GM12878 (cell line): ENCODE measurements around the gene GLB1L3. TPM values are rescaled to one million over a fixed set of nuclear protein-coding genes. Genes with fewer than 3 reads are reported as not detected.

Source experiments
- ATAC-seq: fragments of 200-7000 bp; cut with Tn5 transposase; 3 replicates; pipeline ENCODE4 v1.9.1; 2020; ENCODE audit warnings: mild to moderate bottlenecking, moderate library complexity
- BruUV-seq: library from RNA; stranded (reverse); fragments of 400-500 nt; replicated peaks from 2 replicates; lab custom pipeline; 2021; lab: Mats Ljungman, UMichigan
- CTCF ChIA-PET: fragments of 300-600 bp; sonication (Branson Sonifier 250); formaldehyde crosslinking; extraction: SDS; loops from one replicate; lab custom pipeline; 2021; ENCODE audit warnings: inconsistent platforms; lab: Yijun Ruan, JAX
- POLR2A ChIA-PET: fragments of 350-600 bp; formaldehyde crosslinking; extraction: SDS; loops from one replicate; lab custom pipeline; 2021; ENCODE audit warnings: inconsistent platforms; lab: Charles Lee
- RAD21 ChIA-PET: fragments of 300-600 bp; sonication (Branson Sonifier 250); formaldehyde crosslinking; loops from one replicate; lab custom pipeline; 2023; ENCODE audit warnings: antibody characterized with exemption; ENCODE audit not compliant: unreplicated experiment; lab: Charles Lee
- SMC1A ChIA-PET: fragments of 300-600 bp; sonication (Branson Sonifier 250); formaldehyde crosslinking; loops from one replicate; lab custom pipeline; 2023; ENCODE audit not compliant: unreplicated experiment, uncharacterized antibody; lab: Charles Lee
- DNase-seq: peaks from one replicate; pipeline ENCODE4 v3.0.0-alpha.2; 2011; ENCODE audit warnings: low read depth, low spot score
- FAIRE-seq: peaks from 3 replicates; lab custom pipeline; 2011; peaks lifted over from hg19 to GRCh38; lab: Jason Lieb, UNC
- H2AFZ ChIP-seq: 2 replicates; pipeline ENCODE4 v1.6.0; 2011; ENCODE audit warnings: low read depth, low read length, control low read depth; ENCODE audit not compliant: control insufficient read depth
- H3K27ac ChIP-seq: 2 replicates; pipeline ENCODE4 v1.5.1; 2011; ENCODE audit warnings: control low read depth; ENCODE audit not compliant: control insufficient read depth, insufficient read depth
- H3K27me3 ChIP-seq, 2 experiments: replicated peaks in 1 of 2; 2 replicates each; pipeline versions ENCODE4 v1.6.0 to v1.6.1; 2011; ENCODE audit warnings: low read length in 1 of 2; ENCODE audit not compliant: control insufficient read depth in 2 of 2, insufficient read depth in 2 of 2
- H3K36me3 ChIP-seq, 2 experiments: 2 replicates each; pipeline ENCODE4 v1.5.1; 2011; ENCODE audit warnings: low read length in 1 of 2; ENCODE audit not compliant: control insufficient read depth in 2 of 2, insufficient read depth in 2 of 2
- H3K4me1 ChIP-seq: 2 replicates; pipeline ENCODE4 v1.6.1; 2011; ENCODE audit warnings: mild to moderate bottlenecking, low read length, moderate library complexity, mixed read lengths; ENCODE audit not compliant: control insufficient read depth, insufficient read depth
- H3K4me2 ChIP-seq: 2 replicates; pipeline ENCODE4 v1.6.0; 2011; ENCODE audit warnings: control low read depth; ENCODE audit not compliant: control insufficient read depth, insufficient read depth
- H3K4me3 ChIP-seq: fragments of 200-600 bp; sonication (generic); 2 replicates; pipeline ENCODE4 v1.5.1; 2016
- H3K79me2 ChIP-seq: 2 replicates; pipeline ENCODE4 v1.6.0; 2011; ENCODE audit warnings: low read length; ENCODE audit not compliant: control insufficient read depth, insufficient read depth
- H3K9ac ChIP-seq: 2 replicates; pipeline ENCODE4 v1.8.0; 2011; ENCODE audit warnings: low read length, control low read depth, mixed read lengths; ENCODE audit not compliant: control insufficient read depth, insufficient read depth
- H3K9me3 ChIP-seq: replicated peaks from 3 replicates; pipeline ENCODE4 v1.5.1; 2011; ENCODE audit warnings: mild to moderate bottlenecking, low read length; ENCODE audit not compliant: control insufficient read depth, insufficient read depth
- H4K20me1 ChIP-seq: 2 replicates; pipeline ENCODE4 v1.6.0; 2011; ENCODE audit not compliant: control insufficient read depth, insufficient read depth
- BRCA1 ChIP-seq: IDR thresholded peaks from 2 replicates; pipeline ENCODE4 v1.6.1; 2011; ENCODE audit warnings: low read depth, low read length, improper control_type of control experiment
- CHD1 ChIP-seq: IDR thresholded peaks from 2 replicates; pipeline ENCODE4 v1.6.1; 2012; ENCODE audit warnings: low read depth, low read length, improper control_type of control experiment
- CHD4 ChIP-seq: fragments of 200-600 bp; sonication (generic); IDR thresholded peaks from 2 replicates; pipeline ENCODE4 v1.6.1; 2016; ENCODE audit warnings: mild to moderate bottlenecking
- HDAC2 ChIP-seq: fragments of 200-600 bp; sonication (generic); IDR thresholded peaks from 2 replicates; pipeline ENCODE4 v1.6.1; 2017
- HDAC6 ChIP-seq: fragments of 200-600 bp; sonication (generic); IDR thresholded peaks from one replicate; pipeline ENCODE4 v1.8.0; 2017; ENCODE audit warnings: antibody characterized with exemption; ENCODE audit not compliant: unreplicated experiment
- JUNB ChIP-seq: IDR thresholded peaks from 2 replicates; pipeline ENCODE4 v1.6.1; 2016; ENCODE audit warnings: antibody characterized with exemption, mild to moderate bottlenecking
- NBN ChIP-seq: fragments of 450-650 bp; IDR thresholded peaks from 2 replicates; pipeline ENCODE4 v1.6.1; 2016
- NFIC ChIP-seq: IDR thresholded peaks from 2 replicates; pipeline ENCODE4 v1.6.1; 2012; ENCODE audit warnings: low read depth, mild to moderate bottlenecking, inconsistent platforms, low read length, moderate library complexity
- NRF1 ChIP-seq: conservative IDR thresholded peaks from 2 replicates; pipeline ENCODE4 v1.6.1; 2011; ENCODE audit warnings: mild to moderate bottlenecking, low read depth, low read length, improper control_type of control experiment
- SMC3 ChIP-seq: IDR thresholded peaks from 2 replicates; pipeline ENCODE4 v1.6.1; 2011; ENCODE audit warnings: low read length, improper control_type of control experiment, borderline replicate concordance
- TCF3 ChIP-seq: IDR thresholded peaks from 2 replicates; pipeline ENCODE4 v1.6.1; 2012; ENCODE audit warnings: low read depth, mild to moderate bottlenecking, low read length, borderline replicate concordance; ENCODE audit not compliant: insufficient read depth
- ZNF207 ChIP-seq: fragments of 450-650 bp; IDR thresholded peaks from 2 replicates; pipeline ENCODE4 v1.6.1; 2014; ENCODE audit warnings: antibody characterized with exemption, mild to moderate bottlenecking, borderline replicate concordance
- ZNF384 ChIP-seq: IDR thresholded peaks from 2 replicates; pipeline ENCODE4 v1.6.1; 2012; ENCODE audit warnings: low read depth, mild to moderate bottlenecking, low read length, improper control_type of control experiment, borderline replicate concordance
- WGBS: methylation state at CpG from one replicate; pipeline ENCODE4 v1.1.6; 2016; ENCODE audit warnings: low lambda C conversion rate; ENCODE audit not compliant: insufficient replicate concordance, insufficient coverage; ENCODE audit errors: missing lambda C conversion rate; 5-methylcytosine and 5-hydroxymethylcytosine counted together
- in situ Hi-C: fragments of 300-500 bp; cut with MboI; formaldehyde crosslinking; loops from 9 replicates; pipeline ENCODE4 v1.14.3; 2018; ENCODE audit warnings: mixed read lengths
- intact Hi-C: fragments of 100-400 bp; cut with micrococcal nuclease; formaldehyde crosslinking; loops from one replicate; pipeline ENCODE4 v1.14.2; 2022; ENCODE audit not compliant: unreplicated experiment
- polyA plus RNA-seq, 11 experiments: library from polyadenylated mRNA; depleted of rRNA in 4 of 11; unstranded in 6 of 11; stranded (reverse) in 5 of 11; fragments of >200 nt; fragmentation: Nextera tagmentation in 4 of 11; fragmentation: Illumina TruSeq in 1 of 11; extraction: Ambion mirVana in 4 of 11; extraction: Trizol in 1 of 11; gene quantifications; 1 replicate in 1 of 11; 2 replicates in 10 of 11; pipeline versions ENCODE4 v1.2.1 to v1.2.3, GENCODE V29; 2011 to 2016; ENCODE audit warnings: inconsistent platforms in 2 of 11, missing spikeins in 2 of 11, low read depth in 1 of 11
- total RNA-seq, 4 experiments: library from RNA; depleted of rRNA in 3 of 4; stranded (reverse); fragments of >200 nt in 3 of 4; fragmentation: Illumina TruSeq in 1 of 4; extraction: Trizol in 1 of 4; gene quantifications; 2 replicates each; pipeline versions ENCODE4 v1.2.1 to v1.2.3, GENCODE V29; 2013 to 2021
- TF ChIP-seq, protein P1 (sequence below): fragments of 450-650 bp; formaldehyde crosslinking; IDR thresholded peaks from 2 replicates; pipeline ENCODE4 v1.5.0; 2022; ENCODE audit warnings: mild to moderate bottlenecking, missing genetic modification characterization
- TF ChIP-seq, protein P2 (sequence below): fragments of 450-650 bp; IDR thresholded peaks from 2 replicates; pipeline ENCODE4 v1.6.1; 2016; ENCODE audit warnings: mild to moderate bottlenecking
- TF ChIP-seq, protein P3 (sequence below): IDR thresholded peaks from 2 replicates; pipeline ENCODE4 v1.6.1; 2012; ENCODE audit warnings: low read length, inconsistent platforms

Gene GLB1L3
- total and polyA plus RNA-seq, 10 of the 15 experiments (the other 5 are each of a cell fraction or from before 2014, with no cell fraction given), result 0.53 to 2.9 (median 1.9) TPM; not detected in 1

DNA sequence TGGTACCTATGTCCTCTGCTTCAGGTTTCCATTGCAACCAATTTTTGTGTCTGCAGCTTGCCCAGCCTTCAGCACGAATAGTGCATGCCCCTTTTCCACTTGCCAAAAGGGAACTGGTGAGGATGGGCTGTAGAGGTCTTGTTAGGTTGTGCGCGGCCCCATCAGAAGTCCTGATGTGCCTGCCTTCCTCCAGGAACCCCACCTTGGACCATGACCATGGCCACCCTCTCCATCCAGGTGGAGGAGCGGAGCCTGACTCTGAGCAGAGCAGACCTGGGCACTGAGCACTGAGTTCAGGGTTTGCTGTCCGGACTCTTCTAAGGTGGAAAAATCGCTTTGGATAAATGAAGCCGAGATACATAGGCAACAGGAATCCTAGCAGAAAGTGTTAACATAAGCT, 62.5 kb downstream of the GLB1L3 start:
- Histone ChIP-seq H3K4me2 (no peak overlapping the region), H3K27ac (no peak overlapping the region), H2AFZ (no peak overlapping the region), H3K4me3 (no peak overlapping the region), H4K20me1 (no peaks in the 10 kb centered on the region; the same call in 1 of the 2 replicates), H3K9ac (no peak overlapping the region), H3K9me3 (no peaks in the 10 kb centered on the region), H3K27me3 (no peaks in the 10 kb centered on the region; a peak in 2 of 4 replicates), H3K4me1 (no peaks in the 10 kb centered on the region), H3K79me2 (no peaks in the 10 kb centered on the region), H3K36me3 (no peaks in the 10 kb centered on the region)
- in situ Hi-C loops, result no loop called here
- no TSS peak for BruUV-seq
- SMC1A ChIA-PET, result no interaction called here
- DNase-seq (no peak), FAIRE-seq (no peak), ATAC-seq (no peak)
- intact Hi-C loops, result no loop called here
- CTCF ChIA-PET, result no interaction called here
- RAD21 ChIA-PET, result no interaction called here
- 40% methylated on average over 7 of the region's 7 CpGs for WGBS
- POLR2A ChIA-PET, result no interaction called here
- TF ChIP-seq NBN (no peak), SMC3 (no peak), ZNF384 (no peak), CHD4 (no peak), NFIC (no peak), CHD1 (no peak), JUNB (no peak), ZNF207 (no peak), TCF3 (no peak), HDAC2 (no peak), NRF1 (no peak), HDAC6 (no peak), BRCA1 (no peak)
- TF ChIP-seq, protein P1, sequence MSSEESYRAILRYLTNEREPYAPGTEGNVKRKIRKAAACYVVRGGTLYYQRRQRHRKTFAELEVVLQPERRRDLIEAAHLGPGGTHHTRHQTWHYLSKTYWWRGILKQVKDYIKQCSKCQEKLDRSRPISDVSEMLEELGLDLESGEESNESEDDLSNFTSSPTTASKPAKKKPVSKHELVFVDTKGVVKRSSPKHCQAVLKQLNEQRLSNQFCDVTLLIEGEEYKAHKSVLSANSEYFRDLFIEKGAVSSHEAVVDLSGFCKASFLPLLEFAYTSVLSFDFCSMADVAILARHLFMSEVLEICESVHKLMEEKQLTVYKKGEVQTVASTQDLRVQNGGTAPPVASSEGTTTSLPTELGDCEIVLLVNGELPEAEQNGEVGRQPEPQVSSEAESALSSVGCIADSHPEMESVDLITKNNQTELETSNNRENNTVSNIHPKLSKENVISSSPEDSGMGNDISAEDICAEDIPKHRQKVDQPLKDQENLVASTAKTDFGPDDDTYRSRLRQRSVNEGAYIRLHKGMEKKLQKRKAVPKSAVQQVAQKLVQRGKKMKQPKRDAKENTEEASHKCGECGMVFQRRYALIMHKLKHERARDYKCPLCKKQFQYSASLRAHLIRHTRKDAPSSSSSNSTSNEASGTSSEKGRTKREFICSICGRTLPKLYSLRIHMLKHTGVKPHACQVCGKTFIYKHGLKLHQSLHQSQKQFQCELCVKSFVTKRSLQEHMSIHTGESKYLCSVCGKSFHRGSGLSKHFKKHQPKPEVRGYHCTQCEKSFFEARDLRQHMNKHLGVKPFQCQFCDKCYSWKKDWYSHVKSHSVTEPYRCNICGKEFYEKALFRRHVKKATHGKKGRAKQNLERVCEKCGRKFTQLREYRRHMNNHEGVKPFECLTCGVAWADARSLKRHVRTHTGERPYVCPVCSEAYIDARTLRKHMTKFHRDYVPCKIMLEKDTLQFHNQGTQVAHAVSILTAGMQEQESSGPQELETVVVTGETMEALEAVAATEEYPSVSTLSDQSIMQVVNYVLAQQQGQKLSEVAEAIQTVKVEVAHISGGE (CRISPR knock-in tag), result no peak
- TF ChIP-seq, protein P2, sequence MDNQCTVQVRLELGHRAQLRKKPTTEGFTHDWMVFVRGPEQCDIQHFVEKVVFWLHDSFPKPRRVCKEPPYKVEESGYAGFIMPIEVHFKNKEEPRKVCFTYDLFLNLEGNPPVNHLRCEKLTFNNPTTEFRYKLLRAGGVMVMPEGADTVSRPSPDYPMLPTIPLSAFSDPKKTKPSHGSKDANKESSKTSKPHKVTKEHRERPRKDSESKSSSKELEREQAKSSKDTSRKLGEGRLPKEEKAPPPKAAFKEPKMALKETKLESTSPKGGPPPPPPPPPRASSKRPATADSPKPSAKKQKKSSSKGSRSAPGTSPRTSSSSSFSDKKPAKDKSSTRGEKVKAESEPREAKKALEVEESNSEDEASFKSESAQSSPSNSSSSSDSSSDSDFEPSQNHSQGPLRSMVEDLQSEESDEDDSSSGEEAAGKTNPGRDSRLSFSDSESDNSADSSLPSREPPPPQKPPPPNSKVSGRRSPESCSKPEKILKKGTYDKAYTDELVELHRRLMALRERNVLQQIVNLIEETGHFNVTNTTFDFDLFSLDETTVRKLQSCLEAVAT, result no peak
- TF ChIP-seq, protein P3, sequence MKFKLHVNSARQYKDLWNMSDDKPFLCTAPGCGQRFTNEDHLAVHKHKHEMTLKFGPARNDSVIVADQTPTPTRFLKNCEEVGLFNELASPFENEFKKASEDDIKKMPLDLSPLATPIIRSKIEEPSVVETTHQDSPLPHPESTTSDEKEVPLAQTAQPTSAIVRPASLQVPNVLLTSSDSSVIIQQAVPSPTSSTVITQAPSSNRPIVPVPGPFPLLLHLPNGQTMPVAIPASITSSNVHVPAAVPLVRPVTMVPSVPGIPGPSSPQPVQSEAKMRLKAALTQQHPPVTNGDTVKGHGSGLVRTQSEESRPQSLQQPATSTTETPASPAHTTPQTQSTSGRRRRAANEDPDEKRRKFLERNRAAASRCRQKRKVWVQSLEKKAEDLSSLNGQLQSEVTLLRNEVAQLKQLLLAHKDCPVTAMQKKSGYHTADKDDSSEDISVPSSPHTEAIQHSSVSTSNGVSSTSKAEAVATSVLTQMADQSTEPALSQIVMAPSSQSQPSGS, result no peak
